H1 (cell line): Measurements from ENCODE around the gene WRAP73. TPM values are rescaled to one million over a fixed set of nuclear protein-coding genes. Genes with fewer than 3 reads are reported as not detected.

Source experiments
- CTCF ChIA-PET: fragments of 300-600 bp; sonication (Branson Sonifier 250); formaldehyde crosslinking; loops from one replicate; lab custom pipeline; 2021; ENCODE audit not compliant: partially characterized antibody; lab: Charles Lee
- POLR2A ChIA-PET: fragments of 300-600 bp; sonication (Branson Sonifier 250); formaldehyde crosslinking; loops from one replicate; lab custom pipeline; 2021; ENCODE audit warnings: inconsistent platforms; ENCODE audit not compliant: partially characterized antibody; lab: Charles Lee
- DNase-seq, 2 experiments: peaks; one replicate each; pipeline versions ENCODE4 v3.0.0 to v3.0.0-alpha.2; 2010 to 2022; ENCODE audit warnings: low spot score in 2 of 2, low read depth in 1 of 2, mixed read lengths in 1 of 2
- FAIRE-seq: peaks from 2 replicates; lab custom pipeline; 2011; peaks lifted over from hg19 to GRCh38; lab: Jason Lieb, UNC
- H2AFZ ChIP-seq: 2 replicates; pipeline ENCODE4 v1.8.1; 2012; ENCODE audit warnings: low read length, inconsistent platforms
- H2AK5ac ChIP-seq: 2 replicates; pipeline ENCODE4 v1.6.1; 2013; ENCODE audit warnings: low read depth, low read length
- H2BK120ac ChIP-seq: replicated peaks from 2 replicates; pipeline ENCODE3; 2013; ENCODE audit warnings: low read depth, low read length, inconsistent platforms
- H2BK12ac ChIP-seq: 2 replicates; pipeline ENCODE4 v1.6.1; 2013; ENCODE audit warnings: low read depth, low read length
- H2BK15ac ChIP-seq: 2 replicates; pipeline ENCODE4 v1.6.1; 2013; ENCODE audit warnings: low read length
- H2BK20ac ChIP-seq: 2 replicates; pipeline ENCODE4 v1.6.1; 2013; ENCODE audit warnings: low read length
- H2BK5ac ChIP-seq: 2 replicates; pipeline ENCODE4 v1.6.1; 2013; ENCODE audit warnings: low read depth, low read length
- H3K14ac ChIP-seq: 2 replicates; pipeline ENCODE4 v1.6.1; 2013; ENCODE audit warnings: inconsistent platforms; ENCODE audit not compliant: insufficient read length
- H3K18ac ChIP-seq: 2 replicates; pipeline ENCODE4 v1.6.1; 2013; ENCODE audit warnings: low read length; ENCODE audit errors: extremely low read depth
- H3K23ac ChIP-seq: 2 replicates; pipeline ENCODE4 v1.6.1; 2013; ENCODE audit warnings: inconsistent platforms; ENCODE audit not compliant: insufficient read length
- H3K23me2 ChIP-seq: 2 replicates; pipeline ENCODE4 v1.6.1; 2013; ENCODE audit warnings: low read depth, low read length
- H3K27ac ChIP-seq: 2 replicates; pipeline ENCODE4 v1.6.1; 2011; ENCODE audit warnings: low read depth, low read length, inconsistent platforms
- H3K27me3 ChIP-seq, 4 experiments: replicated peaks in 1 of 4; 1 replicate in 1 of 4; 2 replicates in 3 of 4; pipeline versions ENCODE4 v1.6.1 to v1.8.1; 2011 to 2013; ENCODE audit warnings: low read length in 3 of 4, mild to moderate bottlenecking in 3 of 4, inconsistent platforms in 2 of 4, mixed read lengths in 2 of 4, moderate library complexity in 1 of 4; ENCODE audit not compliant: control insufficient read depth in 3 of 4, insufficient read depth in 3 of 4; ENCODE audit errors: extremely low read depth in 1 of 4
- H3K36me3 ChIP-seq, 4 experiments: 2 replicates each; pipeline versions ENCODE4 v1.6.1 to v1.8.1; 2011 to 2013; ENCODE audit warnings: mild to moderate bottlenecking in 4 of 4, low read length in 3 of 4, moderate library complexity in 2 of 4, control low read depth in 1 of 4, inconsistent platforms in 1 of 4; ENCODE audit not compliant: insufficient read depth in 4 of 4, control insufficient read depth in 2 of 4
- H3K4ac ChIP-seq: replicated peaks from 2 replicates; pipeline ENCODE3; 2013; ENCODE audit warnings: low read length, low read depth, mixed read lengths, inconsistent platforms; ENCODE audit not compliant: insufficient read length
- H3K4me1 ChIP-seq, 4 experiments: replicated peaks in 1 of 4; 1 replicate in 1 of 4; 2 replicates in 3 of 4; pipeline versions ENCODE4 v1.6.1 to v1.8.1; 2011 to 2013; ENCODE audit warnings: low read length in 3 of 4, inconsistent platforms in 2 of 4, mixed read lengths in 1 of 4; ENCODE audit not compliant: insufficient read depth in 4 of 4, control insufficient read depth in 3 of 4
- H3K4me2 ChIP-seq, 2 experiments: 2 replicates each; pipeline versions ENCODE4 v1.6.1 to v1.8.1; 2011 to 2013; ENCODE audit warnings: low read depth in 2 of 2, low read length in 2 of 2, control low read depth in 1 of 2, inconsistent platforms in 1 of 2, mild to moderate bottlenecking in 1 of 2; ENCODE audit not compliant: insufficient read depth in 1 of 2
- H3K4me3 ChIP-seq, 4 experiments: fragments of 200-600, 300-600 bp in 1 of 4; sonication (generic), shearing (Covaris generic), sonication (Bioruptor Twin) in 1 of 4; 2 replicates each; pipeline versions ENCODE4 v1.5.1 to v1.8.1; 2011 to 2016; ENCODE audit warnings: low read length in 4 of 4, low read depth in 3 of 4, control low read depth in 2 of 4, inconsistent platforms in 2 of 4, mild to moderate bottlenecking in 2 of 4, mixed read lengths in 1 of 4, moderate library complexity in 1 of 4; ENCODE audit not compliant: insufficient read depth in 2 of 4; ENCODE audit errors: extremely low read depth in 1 of 4
- H3K56ac ChIP-seq: replicated peaks from 2 replicates; pipeline ENCODE3; 2013; ENCODE audit warnings: low read depth, mild to moderate bottlenecking, mixed read lengths, low read length, inconsistent platforms; ENCODE audit not compliant: insufficient read length
- H3K79me1 ChIP-seq: 2 replicates; pipeline ENCODE4 v1.6.1; 2013; ENCODE audit warnings: low read depth, low read length, control low read depth
- H3K79me2 ChIP-seq, 2 experiments: 2 replicates each; pipeline versions ENCODE4 v1.6.1 to v1.8.1; 2012 to 2013; ENCODE audit warnings: low read length in 2 of 2, mild to moderate bottlenecking in 2 of 2, inconsistent platforms in 1 of 2; ENCODE audit not compliant: insufficient read depth in 2 of 2, control insufficient read depth in 1 of 2
- H3K9ac ChIP-seq, 4 experiments: replicated peaks in 1 of 4; 1 replicate in 1 of 4; 2 replicates in 3 of 4; pipeline versions ENCODE4 v1.6.1 to v1.8.1; 2011 to 2013; ENCODE audit warnings: low read depth in 3 of 4, low read length in 3 of 4, control low read depth in 2 of 4, mild to moderate bottlenecking in 2 of 4, moderate library complexity in 2 of 4, inconsistent platforms in 1 of 4; ENCODE audit errors: extremely low read depth in 1 of 4
- H3K9me3 ChIP-seq, 2 experiments: 2 replicates each; pipeline versions ENCODE4 v1.6.1 to v1.8.1; 2012 to 2013; ENCODE audit warnings: mild to moderate bottlenecking in 2 of 2, moderate library complexity in 2 of 2, control low read depth in 1 of 2, inconsistent platforms in 1 of 2, low read depth in 1 of 2, low read length in 1 of 2, mixed read lengths in 1 of 2; ENCODE audit not compliant: insufficient read depth in 2 of 2
- H4K20me1 ChIP-seq, 2 experiments: replicated peaks in 1 of 2; 2 replicates each; pipeline versions ENCODE3 to v1.8.1; 2011 to 2013; ENCODE audit warnings: inconsistent platforms in 2 of 2, low read length in 2 of 2, mild to moderate bottlenecking in 1 of 2; ENCODE audit not compliant: insufficient read depth in 2 of 2, control insufficient read depth in 1 of 2
- H4K5ac ChIP-seq: 2 replicates; pipeline ENCODE4 v1.6.1; 2013; ENCODE audit warnings: low read length, low read depth, mixed read lengths, inconsistent platforms; ENCODE audit not compliant: insufficient read length
- H4K8ac ChIP-seq: 2 replicates; pipeline ENCODE4 v1.8.0; 2013; ENCODE audit warnings: mild to moderate bottlenecking, moderate library complexity, low read length, inconsistent platforms; ENCODE audit not compliant: insufficient read depth; ENCODE audit errors: extremely low read depth
- H4K91ac ChIP-seq: replicated peaks from 2 replicates; pipeline ENCODE3; 2013; ENCODE audit warnings: low read length, mixed read lengths, inconsistent platforms; ENCODE audit not compliant: insufficient read length
- EGR1 ChIP-seq: IDR thresholded peaks from 2 replicates; pipeline ENCODE4 v1.6.1; 2011; ENCODE audit warnings: low read depth, low read length, borderline replicate concordance
- POU5F1 ChIP-seq: IDR thresholded peaks from 2 replicates; pipeline ENCODE4 v1.6.1; 2011; ENCODE audit warnings: low read depth, mild to moderate bottlenecking, low read length, moderate library complexity
- RFX5 ChIP-seq: IDR thresholded peaks from 2 replicates; pipeline ENCODE4 v1.6.1; 2011; ENCODE audit warnings: low read depth, low read length, improper control_type of control experiment, borderline replicate concordance
- TBP ChIP-seq: IDR thresholded peaks from 2 replicates; pipeline ENCODE4 v1.6.1; 2011; ENCODE audit warnings: low read depth, low read length, improper control_type of control experiment
- WGBS, 2 experiments: shearing (Covaris generic) in 1 of 2; methylation state at CpG; one replicate each; pipeline versions ENCODE4 v1.1.6 to v1.1.7; 2013 to 2015; ENCODE audit warnings: low lambda C conversion rate in 2 of 2, mixed read lengths in 2 of 2, inconsistent platforms in 1 of 2, low coverage in 1 of 2, missing lambda C conversion rate in 1 of 2; ENCODE audit not compliant: insufficient replicate concordance in 2 of 2, insufficient coverage in 1 of 2, insufficient read length in 1 of 2; ENCODE audit errors: extremely low coverage in 1 of 2, missing lambda C conversion rate in 1 of 2; 5-methylcytosine and 5-hydroxymethylcytosine counted together
- polyA plus RNA-seq, 7 experiments: library from polyadenylated mRNA; depleted of rRNA in 3 of 7; stranded (reverse) in 5 of 7; unstranded in 2 of 7; fragments of >200 nt in 5 of 7; fragments of 200-250 nt in 2 of 7; gene quantifications; 1 replicate in 5 of 7; 2 replicates in 1 of 7; 4 replicates in 1 of 7; pipeline versions ENCODE4 v1.2.1 to v1.2.3, GENCODE V29; 2011 to 2013; ENCODE audit warnings: missing spikeins in 2 of 7, mixed read lengths in 2 of 7
- total RNA-seq: library from RNA; stranded (reverse); fragmentation: NEBNext Ultra II Directional; extraction: Animal tissue kit (Norgen Biotek cat#: 25700); gene quantifications from 2 replicates; pipeline ENCODE4 v1.2.1, GENCODE V29; 2021
- TF ChIP-seq, protein P1 (sequence below): IDR thresholded peaks from 2 replicates; pipeline ENCODE4 v1.6.1; 2011; ENCODE audit warnings: low read length, improper control_type of control experiment
- TF ChIP-seq, protein P2 (sequence below), 3 experiments: IDR thresholded peaks; 1 replicate in 2 of 3; 2 replicates in 1 of 3; pipeline versions ENCODE4 v1.5.1 to v1.6.1; 2011; ENCODE audit warnings: low read length in 3 of 3, mild to moderate bottlenecking in 3 of 3, inconsistent platforms in 2 of 3, low read depth in 1 of 3, moderate library complexity in 1 of 3; ENCODE audit not compliant: insufficient read depth in 1 of 3; ENCODE audit errors: control extremely low read depth in 1 of 3
- TF ChIP-seq, protein P3 (sequence below): IDR thresholded peaks from 2 replicates; pipeline ENCODE4 v1.6.1; 2012; ENCODE audit warnings: inconsistent platforms

The WRAP73 gene
- total and polyA plus RNA-seq, 2 of the 8 experiments (the other 6 are each of a cell fraction or from before 2014, with no cell fraction given), result 30.3 to 50.7 TPM

GRCh38 chr1:3617806-3618345 is 32.0 kb downstream of the WRAP73 start:
- H3K27ac ChIP-seq, result no peak overlapping the region
- no peaks in the 10 kb centered on the region for H3K79me1 ChIP-seq
- no peak overlapping the region for H3K4ac ChIP-seq
- peaks cover 0 to 3% (median 2%) of the 10 kb centered on the region in 4 experiments; a peak in 4 of 7 replicates for H3K27me3 ChIP-seq
- H4K5ac ChIP-seq, result no peak overlapping the region
- FAIRE-seq (no peak), DNase-seq (no peak)
- H2BK120ac ChIP-seq, result no peak overlapping the region
- H4K20me1 ChIP-seq, result peaks cover 1 to 2% of the 10 kb centered on the region in 2 experiments
- no peaks in the 10 kb centered on the region for H3K9me3 ChIP-seq
- H2AK5ac ChIP-seq, result no peak overlapping the region
- no peaks in the 10 kb centered on the region for H3K23me2 ChIP-seq
- no peak overlapping the region; the same call in 1 of the 2 replicates for H4K8ac ChIP-seq
- no peak overlapping the region for H3K14ac ChIP-seq
- no peak overlapping the region for H3K9ac ChIP-seq
- no peaks in the 10 kb centered on the region for H3K79me2 ChIP-seq
- H3K4me2 ChIP-seq, result no peak overlapping the region
- H3K23ac ChIP-seq, result no peak overlapping the region
- no peak overlapping the region for H4K91ac ChIP-seq
- CTCF ChIA-PET, result interaction anchor here (1.0 to 6.7 kb wide), 18 partner anchors 8 to 177 kb away, joined by 3 to 148 read pairs (median 7); no protein-coding TSS in a partner anchor
- peaks cover 0 to 14% (median 11%) of the 10 kb centered on the region in 4 experiments; a peak in 6 of 7 replicates for H3K4me1 ChIP-seq
- no peak overlapping the region; the same call in 1 of the 2 replicates for H3K18ac ChIP-seq
- POLR2A ChIA-PET, result no interaction called here
- TF ChIP-seq, protein P1, sequence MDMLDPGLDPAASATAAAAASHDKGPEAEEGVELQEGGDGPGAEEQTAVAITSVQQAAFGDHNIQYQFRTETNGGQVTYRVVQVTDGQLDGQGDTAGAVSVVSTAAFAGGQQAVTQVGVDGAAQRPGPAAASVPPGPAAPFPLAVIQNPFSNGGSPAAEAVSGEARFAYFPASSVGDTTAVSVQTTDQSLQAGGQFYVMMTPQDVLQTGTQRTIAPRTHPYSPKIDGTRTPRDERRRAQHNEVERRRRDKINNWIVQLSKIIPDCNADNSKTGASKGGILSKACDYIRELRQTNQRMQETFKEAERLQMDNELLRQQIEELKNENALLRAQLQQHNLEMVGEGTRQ, result no peak
- TF ChIP-seq, protein P2, sequence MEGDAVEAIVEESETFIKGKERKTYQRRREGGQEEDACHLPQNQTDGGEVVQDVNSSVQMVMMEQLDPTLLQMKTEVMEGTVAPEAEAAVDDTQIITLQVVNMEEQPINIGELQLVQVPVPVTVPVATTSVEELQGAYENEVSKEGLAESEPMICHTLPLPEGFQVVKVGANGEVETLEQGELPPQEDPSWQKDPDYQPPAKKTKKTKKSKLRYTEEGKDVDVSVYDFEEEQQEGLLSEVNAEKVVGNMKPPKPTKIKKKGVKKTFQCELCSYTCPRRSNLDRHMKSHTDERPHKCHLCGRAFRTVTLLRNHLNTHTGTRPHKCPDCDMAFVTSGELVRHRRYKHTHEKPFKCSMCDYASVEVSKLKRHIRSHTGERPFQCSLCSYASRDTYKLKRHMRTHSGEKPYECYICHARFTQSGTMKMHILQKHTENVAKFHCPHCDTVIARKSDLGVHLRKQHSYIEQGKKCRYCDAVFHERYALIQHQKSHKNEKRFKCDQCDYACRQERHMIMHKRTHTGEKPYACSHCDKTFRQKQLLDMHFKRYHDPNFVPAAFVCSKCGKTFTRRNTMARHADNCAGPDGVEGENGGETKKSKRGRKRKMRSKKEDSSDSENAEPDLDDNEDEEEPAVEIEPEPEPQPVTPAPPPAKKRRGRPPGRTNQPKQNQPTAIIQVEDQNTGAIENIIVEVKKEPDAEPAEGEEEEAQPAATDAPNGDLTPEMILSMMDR (IDR thresholded peaks at IDR 0.05; ENCODE audit: control extremely low read depth in 1 of 3, insufficient read depth in 1 of 3, low read depth in 1 of 3, low read length in 3 of 3), result no peak
- TF ChIP-seq TBP (no peak), RFX5 (no peak), EGR1 (no peak), POU5F1 (no peak)
- TF ChIP-seq, protein P3, sequence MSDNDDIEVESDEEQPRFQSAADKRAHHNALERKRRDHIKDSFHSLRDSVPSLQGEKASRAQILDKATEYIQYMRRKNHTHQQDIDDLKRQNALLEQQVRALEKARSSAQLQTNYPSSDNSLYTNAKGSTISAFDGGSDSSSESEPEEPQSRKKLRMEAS, result no peak
- no peak overlapping the region for H2BK15ac ChIP-seq
- no peak overlapping the region for H3K56ac ChIP-seq
- 84% methylated on average over 17 of the region's 18 CpGs; no CpG with 5 or more reads in 1 of the 2 experiments for WGBS, 2 experiments
- H2BK12ac ChIP-seq, result no peak overlapping the region
- H2BK20ac ChIP-seq, result no peak overlapping the region
- no peaks in the 10 kb centered on the region for H3K36me3 ChIP-seq
- H3K4me3 ChIP-seq, result no peak overlapping the region
- no peak overlapping the region for H2BK5ac ChIP-seq
- no peak overlapping the region for H2AFZ ChIP-seq
